COR-L47 (cell line): ENCODE measurements around the gene ZBTB25.
A peak's percentile ranks its signal among the peaks of the same experiment; 100 is the strongest.

Source experiments
- DNase-seq: peaks from one replicate; lab custom pipeline; 2025; lab: John Stamatoyannopoulos, UW

The ZBTB25 gene

DNA sequence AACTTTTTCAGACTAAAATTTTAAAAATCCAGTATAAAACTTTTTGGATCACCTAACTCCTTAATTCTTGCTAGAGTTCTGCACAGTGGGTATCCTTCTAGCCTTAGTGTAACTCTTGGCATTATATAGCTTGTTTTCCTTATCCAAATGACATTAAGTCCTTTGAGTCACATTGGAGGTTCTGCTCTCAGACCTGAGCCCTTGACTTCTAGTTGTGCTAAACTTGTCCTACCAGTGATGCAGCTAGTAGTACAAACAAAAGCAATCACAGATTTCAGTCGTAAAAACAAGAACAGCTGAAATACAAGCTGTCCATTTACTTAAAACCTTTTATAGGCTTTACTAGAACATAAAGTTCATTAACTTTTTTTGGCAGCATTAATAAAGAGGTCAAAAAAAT, 11.4 kb upstream of the ZBTB25 start:
- no peak for DNase-seq

DNA sequence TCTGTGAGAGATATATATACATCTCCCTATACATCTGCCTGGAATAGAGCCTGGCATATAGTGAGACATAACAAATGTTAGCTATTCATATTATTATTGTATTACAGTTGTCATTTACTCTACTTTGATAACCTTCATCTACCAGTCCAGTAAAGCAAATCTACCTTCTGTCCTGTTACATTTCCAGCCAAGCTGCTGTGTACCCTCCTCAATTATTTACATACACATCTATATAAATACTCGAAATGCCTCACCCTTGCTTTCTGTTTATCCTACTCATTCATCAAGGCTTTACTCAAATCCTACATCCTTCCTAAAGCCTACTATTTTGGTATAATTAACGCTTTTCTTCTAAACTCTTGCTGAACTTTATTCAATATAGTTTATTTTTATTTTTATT, 9.6 kb upstream of the ZBTB25 start:
- DNase-seq: no peak

DNA sequence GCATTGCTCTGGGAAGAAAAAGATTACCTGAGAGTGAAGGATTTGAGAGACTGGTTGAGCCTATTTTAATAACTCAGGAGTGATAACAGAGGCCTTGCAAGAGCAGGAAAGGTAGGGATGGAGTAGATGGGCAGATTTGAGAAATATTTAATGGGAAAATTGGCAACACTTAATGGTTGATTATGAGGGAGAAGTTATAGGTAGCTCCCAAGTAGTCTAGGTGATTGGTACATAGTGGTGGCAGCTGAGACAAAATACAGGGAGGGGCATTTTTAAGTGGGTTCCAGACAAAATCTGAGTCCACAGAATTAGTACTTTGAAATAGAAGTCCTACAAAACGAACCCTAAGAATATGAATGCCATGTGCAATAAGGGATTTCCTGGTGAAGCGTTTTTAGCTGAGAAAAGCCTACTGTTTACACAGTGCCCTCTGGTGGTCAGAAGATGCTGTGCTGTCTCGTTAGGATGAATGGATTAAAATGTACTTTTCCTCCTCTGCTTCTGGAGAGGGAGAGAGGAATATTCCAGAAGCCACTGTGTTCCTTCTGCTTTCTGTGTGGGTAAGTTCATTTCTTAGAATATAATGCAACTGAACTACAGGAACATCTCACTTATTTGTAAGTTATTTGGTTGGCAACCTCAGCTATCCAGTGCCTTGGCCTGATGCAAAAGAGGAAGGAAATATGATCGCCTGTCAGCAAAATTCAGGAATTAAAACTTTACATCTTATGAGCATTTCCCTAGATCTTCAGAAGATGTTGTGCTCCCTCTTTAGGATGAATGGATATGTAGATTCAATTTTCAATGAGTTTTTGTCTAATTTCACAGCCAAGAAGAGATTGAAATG, 7.4 kb upstream of the ZBTB25 start:
- DNase-seq: peak; percentile 65

DNA sequence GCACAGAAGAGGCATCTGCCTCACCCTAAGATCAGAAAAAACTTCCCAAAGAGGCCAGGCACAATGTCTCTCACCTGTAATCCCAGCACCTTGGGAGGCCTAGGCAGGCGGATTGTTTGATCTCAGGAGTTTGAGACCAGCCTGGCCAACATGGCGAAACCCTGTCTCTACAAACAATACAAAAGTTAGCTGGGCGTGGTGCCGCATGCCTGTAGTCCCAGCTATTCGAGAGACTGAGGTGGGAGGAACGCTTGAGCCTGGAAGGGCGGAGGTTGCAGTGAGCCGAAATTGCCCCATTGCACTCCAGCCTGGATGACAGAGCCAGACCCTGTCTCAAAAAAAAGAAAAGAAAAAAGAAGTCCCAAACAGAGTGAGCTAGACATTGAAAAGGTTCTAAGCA, 5.4 kb upstream of the ZBTB25 start:
- no peak for DNase-seq

DNA sequence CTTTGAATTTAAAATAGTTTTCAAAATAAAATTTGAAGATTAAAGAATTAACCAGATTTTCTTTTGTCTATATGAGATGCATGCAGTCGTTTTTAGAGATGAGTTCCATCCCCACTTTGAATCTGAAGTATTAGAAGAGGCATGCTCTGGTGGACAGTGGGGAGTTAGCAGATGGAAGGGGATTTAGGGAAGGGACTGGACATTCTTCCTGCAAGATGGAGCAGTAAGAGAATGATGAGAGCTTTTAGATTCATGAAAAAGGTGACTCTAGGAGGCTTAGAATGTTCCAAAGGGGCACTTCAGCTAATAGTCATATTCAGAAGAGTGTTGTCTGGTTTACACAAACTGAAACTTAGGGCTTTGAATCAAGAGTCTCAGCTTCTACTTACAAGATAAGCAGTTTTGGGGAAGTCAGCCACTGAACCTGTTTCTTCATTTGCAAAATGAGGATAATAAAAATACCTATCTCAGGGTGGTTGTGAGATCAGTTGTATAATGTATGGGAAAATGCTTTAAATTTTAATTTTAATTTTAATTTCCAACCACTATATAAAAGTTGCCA, 4.7 kb upstream of the ZBTB25 start:
- no peak for DNase-seq

DNA sequence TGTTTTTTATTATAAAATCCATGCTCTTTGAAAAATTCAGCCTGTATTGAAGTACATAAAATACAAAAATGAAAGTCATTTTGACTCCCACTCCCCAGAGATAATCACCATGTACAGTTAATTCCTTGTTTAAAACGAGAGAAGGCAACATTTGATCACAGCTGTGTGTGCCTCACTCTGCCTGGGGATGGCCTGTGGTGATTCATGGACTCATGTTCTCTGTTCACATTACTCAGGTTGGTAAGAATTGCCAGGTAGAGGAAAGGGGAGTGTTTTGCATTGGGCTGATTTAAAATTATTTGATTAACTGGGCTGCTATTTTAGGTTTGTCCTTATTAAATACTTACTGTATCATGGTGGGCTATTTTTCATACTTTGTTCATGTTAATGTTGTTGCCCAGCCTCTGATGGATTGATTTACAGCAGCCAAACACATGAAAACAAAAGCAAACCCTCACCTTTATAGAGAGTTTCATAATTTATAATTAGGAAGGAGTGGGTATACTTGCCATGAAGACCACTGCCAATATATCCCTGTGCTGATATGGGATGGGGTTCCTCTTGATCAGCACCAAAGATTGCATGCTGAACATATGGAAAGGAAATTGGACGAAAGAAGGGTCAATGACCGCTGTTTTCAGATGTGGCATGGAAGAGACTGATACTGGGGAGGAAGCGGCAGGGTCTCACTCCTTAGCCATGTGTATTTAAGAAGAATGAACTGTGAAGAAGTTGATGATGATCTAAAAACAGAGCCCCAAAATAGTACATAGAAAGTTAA, 3.9 kb upstream of the ZBTB25 start:
- peak; percentile 6 for DNase-seq

DNA sequence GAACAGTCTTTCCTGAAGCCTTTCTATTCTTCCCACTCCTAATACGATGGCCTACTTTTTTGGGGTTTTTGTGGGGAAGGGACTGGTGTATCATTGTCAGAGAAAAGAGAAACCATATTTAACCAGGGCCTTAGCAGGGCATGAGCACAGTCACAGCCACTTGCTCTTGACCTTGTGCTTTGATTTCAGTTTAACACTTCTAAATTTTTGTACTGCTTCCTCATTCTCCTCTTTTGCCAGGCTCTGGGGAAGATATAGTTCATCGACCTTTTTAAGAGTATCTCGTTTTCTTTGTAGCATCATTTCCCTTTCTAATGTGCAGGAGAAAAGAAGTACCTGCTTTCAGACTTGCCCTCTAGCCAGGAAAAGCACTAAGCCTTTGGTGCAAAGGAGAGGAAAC, 3.1 kb upstream of the ZBTB25 start:
- DNase-seq: no peak

DNA sequence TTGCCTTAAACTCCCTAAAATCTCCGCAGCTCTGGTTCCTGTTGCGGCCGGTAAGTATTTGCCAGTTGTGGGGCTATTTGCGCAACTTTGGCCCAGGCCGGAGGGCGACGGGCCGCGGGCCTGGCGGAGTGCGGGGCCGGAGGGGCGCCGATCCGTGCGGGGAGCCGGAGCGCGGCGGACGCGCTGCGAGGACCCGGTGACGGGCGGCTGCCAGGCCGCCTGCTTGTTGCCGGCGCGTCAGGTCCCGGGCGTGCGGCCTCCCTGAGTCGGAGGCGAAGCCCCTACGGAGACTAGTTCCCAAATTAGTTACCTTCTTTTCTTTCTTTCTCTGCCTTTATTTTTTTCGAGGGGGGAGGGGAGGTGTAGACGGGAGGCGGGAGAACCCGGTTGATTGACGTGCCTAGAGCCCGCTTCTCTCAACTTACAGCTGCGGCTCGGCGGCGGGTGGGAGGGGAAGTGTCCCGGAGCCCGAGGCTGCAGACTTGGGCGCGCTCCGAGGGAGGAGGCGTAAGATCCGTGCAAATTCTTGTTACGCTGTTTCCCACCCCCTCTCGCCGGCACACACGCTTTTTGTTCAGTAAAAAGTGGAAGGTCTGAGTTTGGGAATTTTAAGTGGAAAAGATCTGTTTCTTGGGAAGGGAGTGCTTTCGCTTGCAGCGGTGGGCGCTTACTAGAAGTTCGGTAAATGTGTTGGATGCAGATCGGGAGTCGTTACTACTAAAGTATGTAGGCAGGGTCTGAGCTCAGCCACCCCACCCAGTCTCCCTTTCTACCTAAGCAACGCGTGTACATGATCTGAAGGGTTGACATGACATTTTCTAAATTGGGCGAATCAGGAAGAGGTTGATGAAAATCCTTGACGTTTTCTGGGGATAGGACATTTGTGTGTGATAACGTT, 1.5 kb upstream of the ZBTB25 start:
- DNase-seq: peak; percentile 77

DNA sequence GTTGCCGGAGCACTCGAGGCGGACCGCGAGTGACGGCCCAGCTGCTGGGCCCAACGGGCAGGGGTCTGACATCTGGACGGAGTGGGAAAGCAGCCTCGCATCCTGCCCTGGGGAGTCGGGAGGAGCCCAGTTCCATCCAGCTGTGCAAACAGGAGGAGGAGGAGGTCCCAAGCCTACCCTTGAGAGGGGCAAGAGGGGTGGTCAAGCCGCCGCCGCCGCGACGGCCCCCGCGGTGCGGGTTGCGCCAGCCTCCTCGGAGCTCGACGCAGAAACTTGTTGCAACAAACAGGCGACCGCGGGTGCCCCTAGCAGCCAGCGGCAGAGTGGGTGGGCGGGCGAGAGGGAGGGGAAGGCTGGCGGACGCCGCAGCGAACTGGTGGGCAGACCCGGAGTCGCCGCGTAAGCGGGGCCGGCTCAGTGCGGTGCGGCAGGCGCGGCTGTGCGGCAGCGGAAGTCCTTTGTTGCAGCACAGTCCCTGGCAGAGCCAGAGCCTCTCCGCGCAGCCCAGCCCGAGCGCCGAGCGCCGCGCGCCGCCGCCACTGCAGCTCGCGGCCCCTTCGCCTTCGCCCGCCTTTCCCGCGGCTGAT, 765 bp upstream of the ZBTB25 start, which contains the start of gene ZBTB1:
ZBTB1 (plus strand) TSS at position 461 of the 587 bp plus-strand sequence. CDS start 16,735 bp downstream, outside the sequence.
- peak; percentile 87 for DNase-seq

DNA sequence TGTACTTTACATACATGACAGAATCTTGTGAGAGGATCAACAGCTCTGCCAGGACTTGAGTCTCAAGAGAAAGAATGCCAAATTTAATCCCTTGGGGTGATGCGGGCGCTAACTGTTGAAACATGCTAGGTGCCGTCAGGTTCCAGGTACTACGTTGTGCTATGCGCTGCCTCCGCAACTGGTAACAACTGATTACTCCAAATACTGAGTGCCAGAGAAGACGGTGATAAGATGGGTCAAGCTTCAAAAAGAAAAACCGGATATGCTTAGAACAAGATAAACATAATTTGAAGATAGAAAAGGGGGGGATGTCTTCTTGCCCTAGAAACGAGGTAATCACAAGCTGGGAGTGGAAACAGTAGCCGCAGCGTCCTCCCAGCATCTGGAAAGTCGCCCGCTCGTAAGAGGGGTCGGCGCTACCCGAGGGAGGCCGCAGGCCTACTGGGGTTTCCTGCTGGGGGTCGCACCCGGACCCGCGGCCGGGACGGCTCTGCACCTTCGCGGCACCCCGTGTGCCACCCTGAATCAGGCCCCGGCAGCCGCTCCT, 678 bp downstream of the ZBTB25 start:
- peak; percentile 3 for DNase-seq

DNA sequence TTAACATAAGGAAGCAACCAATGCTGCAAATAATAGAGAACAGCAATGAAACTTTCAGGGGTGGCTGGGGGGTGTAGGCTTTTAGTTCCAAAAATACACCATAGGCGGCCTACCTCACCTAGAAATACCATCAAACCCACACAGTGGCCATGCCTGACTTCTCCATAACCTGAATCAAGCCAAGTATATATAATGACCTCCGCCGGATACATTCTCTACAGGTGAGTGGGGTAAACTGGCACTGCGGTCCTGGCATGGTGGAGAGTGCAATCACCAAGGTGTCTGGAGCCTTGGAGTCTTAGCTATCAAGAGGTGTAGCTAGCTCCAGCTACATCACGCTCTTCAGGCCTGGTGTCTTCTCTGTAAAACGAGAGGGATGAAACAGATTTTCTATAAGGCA, 1.2 kb downstream of the ZBTB25 start:
- DNase-seq: no peak

DNA sequence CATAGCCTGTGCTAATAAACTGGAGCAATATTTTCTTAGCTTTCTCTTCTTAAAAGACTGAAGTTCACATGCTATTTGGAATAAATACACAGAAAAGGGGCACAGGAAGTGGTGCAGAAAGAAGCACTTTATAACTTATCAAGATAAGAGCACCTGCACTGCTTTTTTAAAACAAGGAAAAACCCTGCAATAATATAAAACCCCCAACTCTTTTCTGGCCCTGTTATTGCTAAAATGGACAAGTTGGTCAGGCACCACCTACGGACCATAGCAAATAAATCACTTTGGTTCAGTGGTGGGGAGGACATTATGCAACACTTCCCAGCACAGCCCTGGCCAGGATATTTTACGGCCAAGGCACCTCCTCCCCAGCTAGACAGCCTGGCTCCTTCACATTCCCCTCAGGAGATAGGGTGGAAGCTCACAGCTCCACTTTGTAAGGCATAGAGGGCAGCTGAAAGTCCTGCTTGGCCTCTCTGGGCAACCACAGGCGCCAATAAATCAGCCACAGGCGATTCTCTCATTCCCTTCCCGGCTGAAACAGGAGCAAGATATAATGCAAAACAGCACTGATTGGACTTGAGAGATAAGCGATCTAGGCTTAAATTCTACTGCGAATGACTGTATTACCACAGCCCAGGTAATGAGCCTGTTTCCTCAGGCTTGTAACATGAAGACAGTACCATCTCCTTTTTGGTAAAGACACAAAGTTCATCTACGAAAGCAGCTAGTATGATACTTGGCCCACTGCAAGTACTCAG, 2.0 kb downstream of the ZBTB25 start:
- peak; percentile 12 for DNase-seq

DNA sequence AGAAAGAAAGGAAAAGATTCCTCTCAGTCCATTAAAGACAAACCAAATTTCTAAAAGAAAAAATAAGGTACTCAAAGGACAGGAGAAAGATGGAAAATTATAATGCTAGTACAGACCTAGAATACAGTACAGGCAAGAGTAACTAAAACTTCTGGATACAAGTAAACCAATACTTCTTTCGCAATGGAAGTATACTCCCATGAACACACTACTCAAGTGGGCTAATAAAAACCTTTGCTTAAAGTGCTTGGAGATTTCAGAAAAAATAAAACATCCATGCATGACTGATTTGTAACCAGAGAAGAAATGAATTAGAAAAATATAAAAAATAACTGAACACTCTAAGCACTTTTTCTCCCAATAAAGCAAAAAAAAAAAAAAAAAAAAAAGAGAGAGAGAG, 3.5 kb downstream of the ZBTB25 start:
- no peak for DNase-seq

DNA sequence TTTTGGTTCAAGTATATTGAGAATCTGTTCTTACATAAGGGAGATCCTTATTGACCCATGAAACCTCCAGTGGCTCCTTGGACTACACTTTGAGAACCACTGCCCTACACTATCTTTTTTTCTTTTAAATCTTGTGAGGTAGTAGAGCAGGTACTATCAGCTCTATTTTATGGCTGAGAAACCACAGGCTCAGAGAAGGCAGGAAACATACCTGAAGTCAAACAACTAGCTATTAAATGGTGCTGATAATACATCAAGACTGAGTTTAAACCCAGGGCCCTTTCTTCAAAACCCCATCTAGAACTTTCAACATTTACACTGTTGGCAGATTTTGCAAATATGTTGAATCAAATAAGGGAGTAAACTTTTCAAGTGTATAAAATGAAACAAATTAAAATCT, 6.9 kb downstream of the ZBTB25 start:
- DNase-seq: no peak

DNA sequence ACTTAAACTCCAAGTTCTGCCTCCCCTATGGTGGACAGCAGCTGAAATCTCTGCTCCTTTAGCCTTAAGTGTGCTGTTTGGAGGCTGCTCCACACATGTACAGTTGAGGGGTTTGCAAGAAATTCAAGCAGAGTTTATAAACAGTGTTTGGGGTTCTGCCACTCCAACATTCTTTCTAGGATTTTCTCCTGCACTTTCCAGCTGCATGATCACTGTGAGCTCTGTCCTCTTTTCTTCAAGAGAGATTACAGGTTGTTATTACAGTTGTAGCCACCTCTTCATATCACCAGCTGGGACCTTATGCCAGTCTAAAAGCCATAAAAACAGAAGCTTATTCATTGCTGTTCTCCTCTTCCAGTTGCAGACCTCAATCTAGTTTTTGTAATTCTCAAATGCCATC, 8.4 kb downstream of the ZBTB25 start:
- no peak for DNase-seq

DNA sequence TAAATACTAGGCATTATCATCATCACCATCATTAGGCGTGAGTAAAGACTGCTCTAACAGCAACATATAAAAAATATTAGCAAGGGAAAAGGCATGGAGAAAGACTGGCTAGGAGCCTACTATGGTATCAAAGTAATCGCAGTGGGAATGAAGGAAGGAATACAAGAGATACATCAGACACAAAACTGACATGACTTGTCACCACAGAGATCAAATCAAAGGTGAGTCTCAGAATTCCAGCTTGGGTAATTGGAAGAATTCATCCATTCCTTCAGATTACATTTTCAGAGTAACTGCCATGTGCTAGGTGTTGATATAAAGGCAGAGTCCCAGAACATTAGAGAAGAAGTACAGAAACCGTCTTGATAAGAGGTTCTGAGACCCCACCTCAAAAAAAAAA, 10.2 kb downstream of the ZBTB25 start:
- no peak for DNase-seq

DNA sequence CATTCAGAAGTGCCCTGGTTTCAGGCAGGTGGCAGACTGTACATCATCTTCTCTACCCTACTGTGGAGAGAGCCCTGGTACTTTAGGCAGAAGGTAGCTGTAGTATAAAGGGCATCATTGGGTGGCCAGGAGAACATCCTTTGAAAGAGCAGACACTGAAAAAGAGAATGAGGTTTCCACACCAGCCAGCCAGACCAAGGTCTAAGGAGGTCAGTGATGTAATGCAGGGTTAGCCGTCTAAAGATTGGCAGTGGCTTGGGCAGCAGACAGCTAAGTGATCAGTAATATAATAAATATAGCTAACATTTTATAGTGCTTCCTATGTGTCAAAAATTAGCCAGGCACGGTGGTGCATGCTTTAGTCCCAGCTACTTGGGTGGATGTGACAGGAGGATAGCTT, 12.0 kb downstream of the ZBTB25 start:
- DNase-seq: no peak

DNA sequence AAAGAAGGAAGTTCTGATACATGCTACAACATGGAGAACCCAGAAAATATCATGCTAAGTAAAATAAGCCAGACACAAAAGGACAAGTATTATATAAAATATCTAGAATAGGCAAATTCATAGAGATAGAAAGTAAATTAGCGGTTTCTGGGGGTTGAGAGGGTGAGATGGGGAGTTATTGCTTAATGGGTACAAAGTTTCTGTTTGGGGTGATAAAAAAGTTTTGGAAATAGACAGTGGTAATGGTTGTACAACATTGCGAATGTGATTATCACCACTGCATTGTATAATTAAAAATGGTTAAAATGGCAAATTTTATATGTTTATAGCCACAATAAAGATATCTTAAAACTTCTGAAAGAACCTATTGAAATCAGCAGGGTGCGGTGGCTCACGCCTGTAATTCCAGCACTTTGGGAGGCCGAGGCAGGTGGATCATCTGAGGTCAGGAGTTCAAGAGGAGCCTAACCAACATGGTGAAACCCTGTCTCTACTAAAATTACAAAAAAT, 15.0 kb downstream of the ZBTB25 start:
- DNase-seq: no peak

DNA sequence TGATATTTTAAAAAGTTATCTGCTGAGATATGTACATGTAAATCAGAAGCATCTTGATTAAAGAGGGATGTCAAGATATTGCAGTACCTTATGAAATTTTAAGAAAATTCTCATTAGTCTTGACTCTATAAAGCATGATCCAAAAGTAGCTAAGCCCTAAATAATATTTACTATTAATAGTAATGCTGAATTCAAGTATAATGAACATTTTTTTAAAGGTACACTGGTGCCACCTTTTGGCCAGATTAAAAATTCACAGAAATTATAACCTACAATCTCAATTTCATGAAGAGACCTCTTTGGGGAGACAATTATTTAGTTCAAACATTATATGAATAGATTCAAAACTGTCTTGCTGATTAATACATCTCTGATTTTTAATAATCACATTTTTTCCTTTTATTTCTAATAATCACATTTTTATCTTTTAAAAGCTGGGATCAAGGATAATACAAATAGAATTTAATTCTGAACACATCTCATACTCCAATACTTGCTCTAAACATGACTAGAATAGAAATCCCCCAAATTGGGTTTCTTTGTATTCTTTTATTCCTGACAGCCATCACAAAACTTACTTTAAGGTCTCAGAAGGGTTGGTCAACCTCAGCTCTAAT, 24.9 kb downstream of the ZBTB25 start:
- no peak for DNase-seq

DNA sequence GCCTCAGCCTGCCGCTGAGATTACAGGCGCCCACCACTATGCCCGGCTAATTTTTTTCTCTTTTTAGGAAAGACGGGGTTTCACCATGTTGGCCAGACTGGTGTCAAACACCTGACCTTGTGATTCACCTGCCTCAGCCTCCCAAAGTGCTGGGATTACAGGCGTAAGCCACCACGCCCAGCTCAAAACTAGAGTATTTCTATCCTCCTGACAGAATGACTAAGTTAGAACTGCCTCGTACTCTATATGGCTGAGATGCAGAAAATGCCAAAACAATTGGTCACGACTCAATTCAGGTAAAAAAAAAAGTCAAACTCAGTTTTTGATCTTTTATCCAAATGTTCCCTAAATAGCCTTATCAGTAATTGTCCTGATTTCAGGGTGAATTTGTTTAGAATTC, 27.2 kb downstream of the ZBTB25 start:
- no peak for DNase-seq
